ENCODE data around the gene DHCR7. TPM values are rescaled to one million over a fixed set of nuclear protein-coding genes. Genes with fewer than 3 reads are reported as not detected.

The DHCR7 gene
- total and polyA plus RNA-seq, 12 donors = 31.8 to 904 (median 85.3) TPM

- H3K4me3 ChIP-seq = no peak overlapping the region
- no peaks in the 10 kb centered on the region for H3K36me3 ChIP-seq (replicated peaks in 1 of 2)
- TF ChIP-seq POLR2A (IDR thresholded peaks at IDR 0.05) (no peak), CTCF (IDR thresholded peaks at IDR 0.05) (no peak)
- no peak overlapping the region for H3K27ac ChIP-seq
- H3K9me3 ChIP-seq (replicated peaks in 1 of 3) = no peaks in the 10 kb centered on the region
- intact Hi-C loops (cut with DNase I) = no loop called here
- no peaks in the 10 kb centered on the region for H3K27me3 ChIP-seq
- 85 to 95% (median 93%) methylated on average over 7 to 9 of the region's 9 CpGs for WGBS, 4 donors
- no peaks in the 10 kb centered on the region for H3K4me1 ChIP-seq (replicated peaks in 1 of 2)
- DNase-seq = no peak
Observed at GRCh38 chr11:71400216-71400615, 48.0 kb downstream of the DHCR7 start.

- Histone ChIP-seq H3K27me3 (no peaks in the 10 kb centered on the region), H3K36me3 (replicated peaks in 1 of 2) (no peaks in the 10 kb centered on the region), H3K4me1 (replicated peaks in 1 of 2) (no peaks in the 10 kb centered on the region), H3K27ac (no peak overlapping the region), H3K9me3 (replicated peaks in 1 of 3) (no peaks in the 10 kb centered on the region), H3K4me3 (no peak overlapping the region)
- intact Hi-C loops (cut with DNase I) = no loop called here
- WGBS, 4 donors = 90 to 96% (median 93%) methylated on average over 1 to 7 of the region's 7 CpGs
- TF ChIP-seq CTCF (IDR thresholded peaks at IDR 0.05) (no peak), POLR2A (IDR thresholded peaks at IDR 0.05) (no peak)
- no peak for DNase-seq
Observed at GRCh38 chr11:71399341-71399740, 48.9 kb downstream of the DHCR7 start.

GRCh38 chr11:71397961-71398360 lies 50.2 kb downstream of the DHCR7 start:
- Histone ChIP-seq H3K36me3 (replicated peaks in 1 of 2) (no peaks in the 10 kb centered on the region), H3K4me3 (no peak overlapping the region), H3K27me3 (no peaks in the 10 kb centered on the region), H3K4me1 (replicated peaks in 1 of 2) (no peaks in the 10 kb centered on the region), H3K27ac (no peak overlapping the region), H3K9me3 (replicated peaks in 1 of 3) (no peaks in the 10 kb centered on the region)
- intact Hi-C loops (cut with DNase I) = no loop called here
- 93 to 96% (median 94%) methylated on average over 9 to 17 of the region's 17 CpGs for WGBS, 4 donors
- TF ChIP-seq CTCF (IDR thresholded peaks at IDR 0.05) (no peak), POLR2A (IDR thresholded peaks at IDR 0.05) (no peak)
- DNase-seq = no peak

- Histone ChIP-seq H3K27ac (no peak overlapping the region), H3K9me3 (replicated peaks in 1 of 3) (no peaks in the 10 kb centered on the region), H3K4me3 (no peak overlapping the region), H3K36me3 (replicated peaks in 1 of 2) (no peaks in the 10 kb centered on the region), H3K4me1 (replicated peaks in 1 of 2) (no peaks in the 10 kb centered on the region), H3K27me3 (no peaks in the 10 kb centered on the region)
- TF ChIP-seq CTCF (IDR thresholded peaks at IDR 0.05) (no peak), POLR2A (IDR thresholded peaks at IDR 0.05) (no peak)
- intact Hi-C loops (cut with DNase I) = no loop called here
- WGBS, 4 donors = 83 to 92% (median 89%) methylated on average over 7 to 10 of the region's 10 CpGs
- no peak for DNase-seq
Observed at GRCh38 chr11:71397331-71397860, 50.8 kb downstream of the DHCR7 start.
